Measurements from ENCODE around the gene RHEBL1.
A peak's percentile ranks its signal among the peaks of the same experiment; 100 is the strongest.

RHEBL1 gene

DNA sequence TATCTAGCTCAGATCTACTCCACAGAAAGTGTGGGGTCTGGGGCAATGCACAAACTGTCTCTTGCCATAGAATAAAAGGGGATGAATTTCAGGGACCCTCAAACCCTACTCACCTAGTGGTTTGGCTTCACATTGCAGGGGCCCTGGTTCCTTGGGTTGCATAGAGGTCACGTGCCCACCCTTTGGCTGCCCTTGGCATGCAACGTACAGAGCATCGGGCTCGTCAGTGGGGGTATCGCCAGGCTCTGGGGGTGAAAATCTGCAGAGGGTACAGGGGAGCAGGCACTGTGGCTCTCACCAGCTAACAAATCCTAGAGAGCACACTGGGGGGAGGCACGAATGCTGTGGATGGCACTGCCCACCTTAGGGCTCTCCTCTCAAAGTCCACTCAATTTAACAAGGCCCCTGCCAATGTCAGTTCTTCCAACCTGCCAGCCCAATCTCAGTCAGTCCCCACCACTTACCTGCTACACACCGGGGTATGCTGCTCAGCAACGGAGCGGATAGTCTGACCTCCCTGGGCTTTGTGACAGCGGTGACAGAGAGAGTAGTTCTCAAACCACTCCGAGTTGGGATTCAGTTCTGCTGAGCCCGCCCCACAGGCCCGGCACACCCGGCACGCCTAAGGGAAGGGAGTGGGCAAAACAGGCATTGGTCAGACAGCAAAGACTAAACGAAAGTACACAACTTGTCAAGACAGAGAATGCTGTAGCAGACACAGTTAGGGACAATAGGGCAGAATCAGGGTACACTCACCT, 17.1 kb downstream of the RHEBL1 start:
- no peak for DNase-seq

GRCh38 chr12:49051777-49052438, 17.9 kb downstream of the RHEBL1 start:
- DNase-seq: no peak

GRCh38 chr12:49051373-49051764, 18.4 kb downstream of the RHEBL1 start:
- no peak for DNase-seq

- DNase-seq: no peak
These were observed 19.0 kb downstream of the RHEBL1 start for GRCh38 chr12:49050507-49051372.

- DNase-seq: no peak
These were observed 20.1 kb downstream of the RHEBL1 start for GRCh38 chr12:49049566-49050224.

GRCh38 chr12:49048953-49049352, 20.8 kb downstream of the RHEBL1 start:
- no peak for DNase-seq

DNA sequence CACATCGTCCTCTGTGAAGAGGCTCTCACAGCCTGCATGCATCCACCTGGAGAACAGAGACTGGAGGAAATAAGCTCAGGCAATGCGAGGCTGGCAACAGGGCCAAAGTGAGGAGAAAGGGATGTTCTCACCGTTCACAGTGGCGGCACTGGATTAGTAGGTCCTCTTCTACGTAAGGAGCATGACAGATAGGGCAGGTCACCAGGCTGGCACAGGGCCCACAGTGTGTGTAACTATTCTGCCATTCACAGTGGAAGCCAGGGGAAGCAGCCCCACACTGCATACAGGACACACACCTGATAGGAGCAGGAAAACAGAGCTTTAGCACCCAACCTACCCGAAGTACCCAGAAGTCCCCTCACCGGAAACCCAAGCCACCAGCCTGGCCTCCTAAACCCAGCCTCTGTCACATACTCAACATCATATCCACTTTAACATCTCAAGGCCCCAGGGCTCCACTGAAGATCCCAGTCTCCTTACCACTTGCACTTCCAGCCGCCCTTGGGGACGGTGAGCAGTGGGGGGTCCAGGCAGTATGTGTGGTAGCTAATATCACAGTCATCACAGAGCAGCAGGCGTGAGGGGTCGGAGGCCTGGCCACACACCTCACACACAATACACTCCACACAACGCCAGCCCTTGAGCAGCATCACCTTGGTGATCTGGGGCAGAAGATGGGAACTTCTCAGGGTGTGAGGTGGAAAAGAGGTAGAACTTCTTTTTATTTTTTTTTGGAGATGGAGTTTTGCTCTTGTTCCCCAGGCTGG, 23.5 kb downstream of the RHEBL1 start:
- no peak for DNase-seq

DNA sequence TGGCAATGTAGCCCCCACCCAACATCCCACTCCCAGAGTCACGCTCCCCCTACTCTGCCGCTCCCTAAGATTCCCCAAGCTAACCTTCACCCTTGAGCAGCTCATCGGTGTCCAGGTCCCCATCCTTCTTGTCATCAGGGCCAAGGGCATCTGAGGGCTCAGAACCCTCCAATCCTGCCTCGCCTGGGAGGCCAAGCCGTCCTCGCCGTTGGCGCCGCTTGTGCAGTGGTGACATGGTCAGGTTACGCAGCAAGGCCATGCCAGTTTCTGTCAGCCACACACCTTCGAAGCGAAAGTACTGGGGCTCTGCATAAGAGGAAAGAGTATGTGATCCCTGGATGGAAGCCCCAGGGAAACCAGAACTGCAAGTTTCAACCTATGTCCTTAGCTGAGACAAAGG, 25.1 kb downstream of the RHEBL1 start:
- no peak for DNase-seq

GRCh38 chr12:49043856-49044258, 25.9 kb downstream of the RHEBL1 start:
- peak; percentile 49 for DNase-seq

DNA sequence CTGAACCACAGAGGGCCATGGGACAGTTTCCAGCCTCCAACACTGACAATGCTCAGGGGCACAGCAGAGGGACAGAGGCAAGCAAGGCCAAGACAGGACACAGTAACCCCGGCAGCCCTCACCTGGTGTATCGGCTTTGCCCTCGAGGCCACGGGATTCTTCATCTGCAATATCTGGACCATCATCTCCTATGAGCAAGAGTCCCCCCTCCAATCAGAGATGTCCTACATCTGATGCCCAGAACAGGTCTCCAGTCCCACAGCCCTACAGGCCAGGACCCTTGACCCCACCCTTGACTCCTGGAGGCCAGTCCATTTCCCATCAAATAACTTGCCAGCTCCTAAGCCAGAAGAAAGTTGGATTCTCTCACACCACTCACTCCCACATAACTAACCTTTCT, 26.5 kb downstream of the RHEBL1 start:
- DNase-seq: no peak

- DNase-seq: no peak
These were observed 27.8 kb downstream of the RHEBL1 start for GRCh38 chr12:49041881-49042484.

DNA sequence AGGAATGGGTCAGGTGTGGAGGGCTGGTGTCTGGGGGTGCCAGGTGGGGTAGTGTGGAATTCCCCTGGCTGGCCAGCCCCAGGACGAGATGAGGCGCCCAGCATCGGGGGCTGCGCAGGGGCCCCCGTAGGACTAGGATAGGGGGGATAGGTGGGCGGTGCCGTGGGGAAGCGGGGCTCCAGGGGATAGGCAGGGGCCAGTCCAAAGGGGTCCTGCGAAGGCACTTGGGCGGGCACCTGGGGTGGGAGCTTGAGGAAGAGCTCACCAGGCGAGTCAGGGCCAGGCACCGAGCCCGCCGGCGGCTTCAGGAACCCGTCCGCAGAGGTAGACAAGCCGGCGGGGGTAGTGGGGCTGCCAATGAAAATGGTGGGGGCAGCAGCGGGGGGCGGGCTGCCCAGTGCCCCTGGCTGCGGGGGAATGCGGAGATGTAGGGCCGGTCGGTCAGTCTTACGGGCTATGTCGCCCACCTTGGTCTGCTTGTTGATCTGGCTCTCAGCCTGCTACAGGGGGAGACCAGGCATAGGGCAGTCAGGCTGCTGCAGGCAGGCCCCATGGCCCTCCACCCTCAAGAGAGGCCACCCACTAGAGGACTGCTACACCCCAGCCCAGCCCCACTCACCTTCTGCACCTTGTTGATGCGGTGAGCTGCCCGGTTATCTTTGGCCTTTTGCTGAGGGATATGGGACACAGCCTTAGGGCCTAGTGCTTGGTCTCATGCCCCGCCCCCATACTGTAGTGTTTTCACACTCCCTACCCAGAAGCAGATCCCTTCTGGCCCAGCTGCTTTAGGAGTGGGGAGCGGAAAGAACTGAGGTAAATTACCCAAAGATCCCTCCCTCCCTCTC, 28.5 kb downstream of the RHEBL1 start:
- DNase-seq: no peak

- DNase-seq: no peak
These were observed 29.4 kb downstream of the RHEBL1 start for GRCh38 chr12:49040364-49040855.

DNA sequence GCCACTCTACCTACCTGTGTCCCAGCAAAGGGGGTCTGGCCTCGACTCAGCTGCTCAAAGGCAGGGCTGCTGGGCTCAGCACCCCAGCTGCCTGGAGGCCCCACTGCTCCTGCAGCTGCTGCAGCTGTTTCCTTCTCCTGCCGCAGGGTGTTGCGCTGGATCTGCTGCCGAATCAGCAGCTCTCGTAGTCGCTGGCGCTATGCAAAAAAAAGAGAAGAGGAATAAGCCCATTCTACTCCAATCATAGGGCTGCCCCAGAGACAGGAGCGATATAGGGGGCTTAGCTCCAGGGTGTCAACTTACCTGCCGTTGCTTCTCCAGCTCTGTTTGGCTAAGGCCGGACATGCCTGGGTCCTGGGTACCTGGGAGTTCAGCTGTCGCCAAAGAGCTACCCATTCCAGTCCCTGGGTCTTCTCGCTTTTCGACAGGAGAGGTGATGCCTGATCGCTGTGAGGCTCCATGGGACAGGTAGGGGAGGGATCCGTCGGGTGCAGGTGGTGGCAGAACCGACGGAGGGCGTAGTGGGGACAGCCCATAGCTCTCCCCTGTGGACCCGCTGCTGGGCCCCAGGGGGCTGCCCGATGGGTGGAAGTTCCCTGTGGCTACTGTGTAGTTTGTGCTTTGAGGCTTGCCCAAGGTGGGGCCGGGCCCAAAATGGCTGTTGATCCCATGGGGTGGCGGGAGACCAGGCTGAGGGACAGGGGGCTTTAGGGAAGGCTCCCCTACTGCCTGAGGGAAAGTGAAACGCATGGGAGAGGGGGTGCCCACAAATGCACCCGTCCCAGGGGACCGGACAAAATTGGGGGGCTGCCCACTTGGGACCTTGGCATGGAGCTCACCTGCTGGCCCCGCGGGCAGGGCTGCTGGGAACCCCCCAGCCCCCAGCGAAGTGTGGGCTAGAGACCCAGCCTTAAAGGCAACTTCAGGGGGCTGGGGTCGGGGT, 30.1 kb downstream of the RHEBL1 start:
- DNase-seq: no peak

DNA sequence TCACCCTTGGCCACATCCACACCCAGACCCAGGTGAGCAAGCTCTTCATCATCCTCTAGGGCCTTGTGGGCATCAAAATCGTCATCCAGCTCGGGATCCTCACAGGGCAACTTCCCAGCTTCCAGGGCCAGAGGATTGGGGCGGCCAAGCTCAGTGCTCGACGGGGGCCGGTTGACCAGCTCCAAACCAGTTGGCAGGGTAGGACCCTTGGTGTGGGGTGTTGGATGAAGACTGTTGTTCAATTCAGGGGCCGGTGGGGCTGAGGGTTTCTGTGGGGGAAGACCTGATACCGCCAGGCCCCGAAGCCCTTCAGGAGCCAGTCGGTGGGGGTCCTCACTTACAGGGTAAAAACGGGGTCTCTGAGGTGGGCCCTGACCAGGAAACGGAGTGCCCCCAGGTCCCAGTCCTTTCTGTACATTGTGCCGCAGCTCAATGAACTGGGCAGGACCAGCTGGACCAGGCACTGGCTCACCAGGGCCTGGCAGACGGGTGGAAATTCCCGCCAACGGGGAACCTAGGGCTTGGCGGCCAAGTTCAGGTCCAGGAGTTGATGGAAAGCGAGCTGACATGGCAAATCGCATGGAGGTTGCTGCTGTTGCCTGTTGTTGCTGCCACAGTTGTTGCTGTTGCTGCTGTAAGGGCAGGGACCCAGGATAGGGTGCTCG, 31.4 kb downstream of the RHEBL1 start:
- no peak for DNase-seq

DNA sequence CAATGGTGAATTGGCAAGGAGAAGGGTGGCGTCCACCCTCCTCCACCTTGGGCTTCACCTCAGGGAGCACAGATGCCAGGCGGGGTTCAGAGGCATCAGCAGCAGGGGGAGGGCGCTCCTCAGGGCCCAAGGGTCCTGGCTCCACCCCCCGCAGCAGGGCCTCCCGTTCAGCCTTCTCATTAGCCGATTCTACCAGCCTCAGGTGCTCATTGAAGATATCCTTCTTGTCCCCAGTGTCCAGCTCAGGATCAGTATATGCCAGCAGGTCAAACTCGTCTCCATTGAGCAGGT, 31.9 kb downstream of the RHEBL1 start:
- no peak for DNase-seq

GRCh38 chr12:49037111-49037946, 32.5 kb downstream of the RHEBL1 start:
- DNase-seq: no peak

- no peak for DNase-seq
These were observed 33.8 kb downstream of the RHEBL1 start for GRCh38 chr12:49036029-49036428.

All from GDM1 (cell line).